BJ (cell line): Measurements from ENCODE around the gene TXNL4B. TPM values are rescaled to one million over a fixed set of nuclear protein-coding genes. Genes with fewer than 3 reads are reported as not detected.

Source experiments
- CTCF ChIA-PET: fragments of 350-600 bp; formaldehyde crosslinking; extraction: SDS; loops from one replicate; lab custom pipeline; 2021; ENCODE audit warnings: antibody characterized with exemption, inconsistent platforms; lab: Yijun Ruan, JAX
- POLR2A ChIA-PET: fragments of 300-600 bp; sonication (Branson Sonifier 250); formaldehyde crosslinking; extraction: SDS; loops from one replicate; lab custom pipeline; 2021; ENCODE audit warnings: antibody characterized with exemption; lab: Charles Lee
- DNase-seq: peaks from one replicate; pipeline ENCODE4 v3.0.0-alpha.2; 2011; ENCODE audit warnings: low read depth
- H3K27me3 ChIP-seq: 2 replicates; pipeline ENCODE4 v1.6.0; 2011; ENCODE audit warnings: low read length; ENCODE audit not compliant: control insufficient read depth, insufficient read depth
- H3K36me3 ChIP-seq: 2 replicates; pipeline ENCODE4 v1.5.1; 2011; ENCODE audit warnings: low read length; ENCODE audit not compliant: control insufficient read depth, insufficient read depth
- H3K4me3 ChIP-seq: 2 replicates; pipeline ENCODE4 v1.5.1; 2011; ENCODE audit warnings: low read depth, mild to moderate bottlenecking, control low read depth, low read length
- CTCF ChIP-seq: IDR thresholded peaks from 2 replicates; pipeline ENCODE4 v1.5.1; 2011; ENCODE audit warnings: low read depth, mild to moderate bottlenecking, control low read depth, inconsistent platforms, low read length, moderate library complexity; ENCODE audit not compliant: insufficient read depth
- polyA plus RNA-seq: library from polyadenylated mRNA; depleted of rRNA; stranded (reverse); fragments of >200 nt; gene quantifications from 2 replicates; pipeline ENCODE4 v1.2.3, GENCODE V29; 2011

The TXNL4B gene
- polyA plus RNA-seq, 1 experiment = 8.3 TPM

GRCh38 chr16:72050769-72051464 lies 42.5 kb downstream of the TXNL4B start:
- Histone ChIP-seq H3K27me3 (no peaks in the 10 kb centered on the region), H3K4me3 (no peak overlapping the region), H3K36me3 (no peaks in the 10 kb centered on the region)
- no peak for DNase-seq
- no peak for TF ChIP-seq CTCF
- CTCF ChIA-PET = interaction anchor here (1.7 kb wide), 1 partner anchor 16 kb away, joined by 4 read pairs; no protein-coding TSS in a partner anchor
- POLR2A ChIA-PET = no interaction called here

- ChIA-PET CTCF (interaction anchor here (1.1 kb wide), 1 partner anchor 19 kb away, joined by 3 read pairs; no protein-coding TSS in a partner anchor), POLR2A (no interaction called here)
- no peak for DNase-seq
- no peak overlapping the region for H3K4me3 ChIP-seq
- H3K27me3 ChIP-seq = no peaks in the 10 kb centered on the region
- TF ChIP-seq CTCF = no peak
- H3K36me3 ChIP-seq = no peaks in the 10 kb centered on the region
Measured at GRCh38 chr16:72049110-72049509, 44.3 kb downstream of the TXNL4B start.

GRCh38 chr16:72044825-72045359 lies 48.5 kb downstream of the TXNL4B start:
- Histone ChIP-seq H3K27me3 (no peaks in the 10 kb centered on the region), H3K4me3 (no peak overlapping the region), H3K36me3 (no peaks in the 10 kb centered on the region)
- CTCF ChIA-PET = no interaction called here
- TF ChIP-seq CTCF = no peak
- DNase-seq = no peak
- POLR2A ChIA-PET = no interaction called here

- H3K27me3 ChIP-seq = no peaks in the 10 kb centered on the region
- no peak for DNase-seq
- no peak overlapping the region for H3K4me3 ChIP-seq
- H3K36me3 ChIP-seq = no peaks in the 10 kb centered on the region
- ChIA-PET CTCF (no interaction called here), POLR2A (no interaction called here)
- TF ChIP-seq CTCF = no peak
Measured at GRCh38 chr16:72044296-72044695, 49.1 kb downstream of the TXNL4B start.

- TF ChIP-seq CTCF = no peak
- no peak for DNase-seq
- no peaks in the 10 kb centered on the region for H3K36me3 ChIP-seq
- H3K27me3 ChIP-seq = no peaks in the 10 kb centered on the region
- no peak overlapping the region for H3K4me3 ChIP-seq
- POLR2A ChIA-PET = no interaction called here
- CTCF ChIA-PET = no interaction called here
Measured at GRCh38 chr16:72043539-72043938, 49.9 kb downstream of the TXNL4B start.
